ENCODE measurements around the gene CPB1.
"Not testable (repeated sequence)": the region's sequence is repeated elsewhere in the genome, so short reads cannot be mapped to it uniquely, and the experiment has no call there.

CPB1 gene

DNA sequence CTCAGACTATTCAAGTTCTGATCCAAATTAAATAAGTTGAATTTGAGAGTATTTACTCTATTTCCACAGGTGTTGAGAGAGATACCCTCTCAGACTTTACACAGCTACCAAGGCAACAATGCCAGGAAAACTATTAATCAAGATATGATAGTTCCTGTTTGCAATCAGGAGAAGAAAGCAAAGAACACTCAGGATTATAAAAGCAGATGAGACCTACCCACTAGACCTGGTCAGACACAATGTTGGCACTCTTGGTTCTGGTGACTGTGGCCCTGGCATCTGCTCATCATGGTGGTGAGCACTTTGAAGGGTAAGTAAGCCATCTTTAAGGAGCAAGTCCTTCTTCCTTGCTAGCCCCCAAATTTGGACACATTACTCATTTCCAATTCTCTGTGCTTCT lies at the start of gene CPB1:
Gene CPB1 (plus strand): TSS at position 227 of the 400 bp plus-strand sequence. CDS start 13 bp downstream, at position 240.
- DNase-seq (ENCODE audit: low read depth in 3 of 3), result no peak

DNA sequence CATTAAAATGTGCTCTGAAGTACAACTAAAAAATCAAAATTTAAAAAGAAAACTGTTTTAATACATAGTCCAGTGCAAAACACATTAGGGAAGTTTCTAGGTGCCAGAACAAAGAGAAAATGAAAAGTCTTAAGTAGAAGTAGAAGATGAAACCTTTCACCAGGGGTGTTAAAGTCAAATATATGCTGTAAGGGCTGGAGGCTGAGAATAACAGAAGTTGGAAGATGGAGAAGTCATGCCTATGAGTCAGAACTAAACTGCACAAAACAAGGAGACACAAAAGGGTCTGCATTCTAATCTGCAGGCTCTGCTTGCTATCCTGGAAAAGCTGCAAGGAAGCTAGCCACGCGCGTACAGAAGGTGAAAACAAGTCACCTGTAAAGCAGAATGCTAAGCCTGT lies 48.7 kb upstream of the CPB1 start:
- DNase-seq (ENCODE audit: low read depth in 3 of 3), result no peak

DNA sequence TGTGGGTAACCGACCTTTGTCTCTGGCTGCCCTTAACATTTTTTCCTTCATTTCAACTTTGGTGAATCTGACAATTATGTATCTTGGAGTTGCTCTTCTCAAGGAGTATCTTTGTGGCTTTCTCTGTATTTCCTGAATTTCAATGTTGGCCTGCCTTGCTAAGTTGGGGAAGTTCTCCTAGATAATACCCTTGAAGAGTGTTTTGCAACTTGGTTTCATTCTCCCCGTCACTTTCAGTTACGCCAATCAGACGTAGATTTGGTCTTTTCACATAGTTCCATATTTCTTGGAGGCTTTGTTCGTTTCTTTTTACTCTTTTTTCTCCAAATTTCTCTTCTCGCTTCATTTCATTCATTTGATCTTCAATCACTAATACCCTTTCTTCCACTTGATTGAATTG lies 42.6 kb upstream of the CPB1 start:
- not testable (repeated sequence) for DNase-seq (ENCODE audit: low read depth in 3 of 3)

DNA sequence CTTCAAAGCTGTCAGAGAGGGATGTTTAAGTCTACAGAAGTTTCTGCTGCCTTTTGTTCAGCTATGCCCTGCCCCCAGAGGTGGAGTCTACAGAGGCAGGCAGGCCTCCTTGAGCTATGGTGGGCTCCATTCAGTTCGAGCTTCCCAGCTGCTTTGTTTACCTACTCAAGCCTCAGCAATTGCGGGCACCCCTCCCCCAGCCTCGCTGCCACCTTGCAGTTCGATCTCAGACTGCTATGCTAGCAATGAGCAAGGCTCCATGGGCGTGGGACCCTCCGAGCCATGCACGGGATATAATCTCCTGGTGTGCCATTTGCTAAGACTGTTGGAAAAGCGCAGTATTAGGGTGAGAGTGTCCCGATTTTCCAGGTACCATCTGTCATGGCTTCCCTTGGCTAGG lies 41.5 kb upstream of the CPB1 start:
- not testable (repeated sequence) for DNase-seq (ENCODE audit: low read depth in 3 of 3)

DNA sequence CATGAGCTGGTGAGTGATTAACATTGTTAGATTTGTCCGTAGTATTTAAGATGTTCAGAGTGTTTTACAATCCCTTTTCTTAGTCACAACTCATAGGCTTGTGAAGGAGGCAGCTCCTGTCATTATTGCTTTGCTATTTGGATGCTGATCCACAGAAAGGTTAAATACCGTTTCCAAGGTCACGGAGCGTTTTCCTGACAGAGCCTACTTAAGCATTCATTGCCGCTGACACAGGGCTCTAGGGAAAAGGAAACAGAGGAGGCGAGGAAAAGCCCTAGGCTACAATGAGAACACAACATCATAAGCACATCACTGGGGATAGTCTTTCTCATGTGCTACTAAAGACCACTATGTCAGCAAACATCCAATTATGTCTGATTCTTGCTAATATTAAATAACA lies 38.5 kb upstream of the CPB1 start:
- no peak for DNase-seq (ENCODE audit: low read depth in 3 of 3)

DNA sequence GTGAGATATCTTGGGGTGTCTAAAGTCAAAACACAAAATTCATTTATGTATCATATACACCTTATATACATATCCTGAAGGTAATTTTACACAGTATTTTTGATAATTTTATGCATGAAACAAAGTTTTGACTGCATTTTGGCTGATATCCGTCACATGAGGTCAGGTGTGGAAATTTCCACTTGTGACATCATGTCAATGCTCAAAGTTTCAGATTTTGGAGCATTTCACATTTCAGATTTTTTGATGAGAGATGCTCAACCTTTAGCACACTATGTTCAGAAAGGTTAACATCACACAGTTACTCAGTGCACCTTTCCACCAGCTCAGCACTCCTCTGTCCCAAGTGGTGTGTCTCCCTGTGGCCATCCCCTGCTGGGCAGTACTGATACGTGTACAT lies 37.7 kb upstream of the CPB1 start:
- DNase-seq (ENCODE audit: low read depth in 3 of 3), result no peak

DNA sequence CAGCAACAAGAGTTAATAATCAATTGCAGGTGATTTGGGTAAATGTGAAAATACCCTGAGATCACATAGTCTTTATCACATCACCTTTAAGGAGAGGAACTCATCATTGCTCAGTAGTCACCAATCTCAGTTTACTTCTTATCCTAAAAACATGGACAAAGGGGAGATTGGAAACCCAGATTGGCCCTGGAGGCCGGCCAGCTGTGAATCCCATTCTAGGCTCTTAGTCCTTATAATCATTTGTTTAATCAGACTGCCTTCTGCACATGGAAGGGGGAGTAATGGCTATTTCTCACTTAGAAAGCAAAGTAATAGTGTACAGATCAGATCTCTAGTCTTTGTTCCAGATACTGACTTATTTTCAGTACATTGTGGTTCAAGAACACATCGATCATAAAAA lies 37.2 kb upstream of the CPB1 start:
- DNase-seq (ENCODE audit: low read depth in 3 of 3), result no peak

DNA sequence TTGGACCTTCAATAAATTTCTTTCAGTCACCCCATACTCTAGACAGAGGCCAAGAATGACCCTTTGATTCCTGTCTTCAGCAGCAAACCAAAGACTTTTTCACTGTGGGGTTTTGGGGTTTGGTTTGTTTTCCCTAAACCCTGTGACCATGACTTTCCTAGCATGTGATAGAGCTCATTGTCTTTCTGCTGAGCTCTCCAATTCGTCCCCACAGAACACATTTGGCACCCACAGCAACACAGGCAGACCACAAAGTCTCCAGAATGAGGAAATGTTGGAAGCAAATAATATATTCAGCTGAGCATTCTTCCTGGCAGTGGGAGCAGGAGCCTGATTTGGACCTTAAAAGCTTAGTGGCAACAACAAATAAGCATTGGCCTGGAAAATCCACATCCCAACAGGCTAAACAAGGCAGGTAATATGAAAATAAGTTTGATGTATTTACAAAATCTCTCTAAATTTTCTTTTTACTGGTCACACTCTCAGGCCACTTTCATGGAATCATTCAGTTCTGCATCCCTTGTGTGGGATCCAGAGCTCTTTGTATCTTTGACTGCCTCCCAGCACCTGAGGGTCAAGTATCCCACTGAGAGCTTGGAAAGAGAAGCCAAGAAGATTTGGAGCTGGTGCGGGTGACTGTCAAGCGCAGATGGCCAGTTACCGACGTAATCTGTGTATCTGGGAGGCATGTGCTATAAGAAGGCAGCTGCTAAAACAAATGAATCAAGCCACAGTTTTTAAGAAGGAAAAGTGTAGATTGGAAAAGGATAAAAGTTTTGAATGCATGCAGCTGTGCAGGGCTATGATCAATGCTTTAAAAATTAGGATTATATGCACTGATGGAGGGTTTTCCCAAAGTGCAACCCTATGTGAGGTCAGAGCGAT lies 36.5 kb upstream of the CPB1 start:
- no peak for DNase-seq (ENCODE audit: low read depth in 3 of 3)

DNA sequence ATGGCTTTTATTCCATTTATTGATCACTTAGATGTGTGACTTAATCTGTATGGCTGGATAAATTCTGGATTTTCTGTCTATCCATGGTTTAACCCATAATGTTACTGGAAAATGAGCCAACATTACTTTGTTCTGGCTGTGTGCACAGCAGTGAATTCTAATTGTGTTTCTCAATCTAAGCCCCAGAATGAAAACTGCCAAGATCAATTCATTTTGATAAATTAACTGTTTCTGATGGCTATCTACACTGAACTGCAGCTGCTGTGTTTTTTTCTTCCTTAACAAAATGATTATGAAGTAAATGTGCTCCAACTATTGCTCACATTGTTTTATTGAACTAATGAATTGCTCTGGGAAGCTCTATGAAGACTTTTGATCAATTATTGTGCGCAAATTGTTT lies 35.7 kb upstream of the CPB1 start:
- no peak for DNase-seq (ENCODE audit: low read depth in 3 of 3)

DNA sequence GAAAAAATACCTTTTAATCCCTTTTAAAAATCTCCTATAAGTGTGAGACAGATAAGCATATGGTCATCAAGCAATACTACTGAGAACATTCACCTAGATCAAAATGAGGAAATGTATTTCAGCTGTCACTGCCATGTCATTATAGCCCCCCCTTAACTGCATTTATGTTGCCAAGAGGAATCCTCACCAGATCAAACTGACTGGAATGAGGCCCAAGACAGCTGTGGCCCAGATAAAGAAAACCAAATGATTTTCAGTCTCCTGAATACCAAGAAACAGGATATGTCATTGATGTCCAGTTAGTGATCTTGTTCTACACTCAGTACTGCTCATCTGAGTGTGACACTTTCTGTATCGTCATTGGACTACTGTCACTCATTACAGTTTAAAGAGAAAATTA lies 35.1 kb upstream of the CPB1 start:
- no peak for DNase-seq (ENCODE audit: low read depth in 3 of 3)

DNA sequence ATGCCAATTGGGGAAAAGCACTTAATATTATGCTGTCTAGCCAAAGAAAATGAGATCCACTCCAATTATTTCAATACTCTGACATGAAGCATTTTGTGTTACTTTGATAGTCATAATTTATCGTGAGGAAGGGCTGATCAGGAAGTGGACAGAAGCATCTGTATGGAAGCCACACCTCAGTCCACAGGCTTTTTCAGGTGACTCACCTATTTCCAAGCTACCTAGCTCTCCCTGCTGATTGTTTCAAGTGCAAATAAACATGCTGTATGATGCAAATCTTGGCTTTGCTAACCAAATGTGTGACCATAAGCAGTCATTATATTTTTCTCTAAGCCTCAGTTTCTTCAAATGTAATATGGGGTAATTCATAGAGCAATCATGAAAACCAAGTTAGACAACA lies 30.8 kb upstream of the CPB1 start:
- no peak for DNase-seq (ENCODE audit: low read depth in 3 of 3)

DNA sequence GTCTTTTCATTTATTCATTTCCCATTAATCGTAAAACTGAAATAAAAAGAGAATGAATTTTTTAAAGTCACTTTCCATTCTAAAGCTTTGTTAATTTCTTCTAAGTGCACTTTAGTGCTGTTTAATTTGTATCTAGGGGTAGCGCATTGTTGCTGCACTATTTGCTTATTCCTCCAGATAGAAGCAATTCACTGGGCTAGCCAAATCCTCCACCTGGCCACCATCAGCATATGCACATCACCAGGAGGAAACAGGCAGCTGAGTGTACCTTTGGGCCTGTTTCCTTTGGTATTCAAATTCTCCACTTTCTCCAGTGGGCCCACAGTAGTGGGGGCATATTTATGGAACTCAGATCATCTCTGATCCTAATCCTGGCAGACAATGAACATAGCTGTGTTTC lies 29.8 kb upstream of the CPB1 start:
- DNase-seq (ENCODE audit: low read depth in 3 of 3), result no peak

DNA sequence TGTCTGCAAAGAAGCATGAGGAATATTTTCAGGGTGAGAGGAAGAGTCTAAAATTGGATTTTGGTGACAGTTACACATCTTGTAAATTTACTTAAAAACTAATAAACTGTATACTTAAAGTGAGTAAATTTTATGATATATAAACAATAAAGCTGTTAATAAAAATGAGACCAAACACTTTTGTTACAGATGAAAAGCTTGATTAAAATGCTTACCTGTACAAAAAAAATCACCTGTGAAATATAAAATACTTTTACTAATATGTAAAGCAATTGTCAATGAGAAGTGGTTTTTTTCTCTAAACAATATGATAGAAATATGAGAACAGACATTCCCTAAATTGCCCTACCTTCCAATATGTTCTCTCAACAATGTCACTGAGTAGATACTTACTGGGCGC lies 27.2 kb upstream of the CPB1 start:
- no peak for DNase-seq (ENCODE audit: low read depth in 3 of 3)

DNA sequence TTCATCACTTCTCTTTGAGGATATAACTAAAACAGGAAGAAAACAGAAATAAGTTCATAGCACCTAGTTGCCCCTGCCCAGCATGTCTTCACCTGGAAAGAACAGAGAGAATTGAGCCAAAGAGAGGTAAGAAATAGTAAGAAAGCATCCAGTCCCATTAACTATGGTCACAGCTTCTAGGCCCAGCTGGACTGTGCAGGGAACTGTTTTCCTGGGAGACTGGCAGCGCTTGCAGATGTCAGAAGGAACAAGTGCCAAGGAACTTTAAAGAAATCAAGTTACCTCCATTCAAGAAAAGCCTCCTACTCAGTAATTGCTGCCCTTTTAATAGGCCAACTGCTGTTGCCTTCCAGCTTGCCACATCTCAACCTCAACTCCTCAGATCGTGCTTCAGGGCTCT lies 17.8 kb upstream of the CPB1 start:
- DNase-seq (ENCODE audit: low read depth in 3 of 3), result no peak

DNA sequence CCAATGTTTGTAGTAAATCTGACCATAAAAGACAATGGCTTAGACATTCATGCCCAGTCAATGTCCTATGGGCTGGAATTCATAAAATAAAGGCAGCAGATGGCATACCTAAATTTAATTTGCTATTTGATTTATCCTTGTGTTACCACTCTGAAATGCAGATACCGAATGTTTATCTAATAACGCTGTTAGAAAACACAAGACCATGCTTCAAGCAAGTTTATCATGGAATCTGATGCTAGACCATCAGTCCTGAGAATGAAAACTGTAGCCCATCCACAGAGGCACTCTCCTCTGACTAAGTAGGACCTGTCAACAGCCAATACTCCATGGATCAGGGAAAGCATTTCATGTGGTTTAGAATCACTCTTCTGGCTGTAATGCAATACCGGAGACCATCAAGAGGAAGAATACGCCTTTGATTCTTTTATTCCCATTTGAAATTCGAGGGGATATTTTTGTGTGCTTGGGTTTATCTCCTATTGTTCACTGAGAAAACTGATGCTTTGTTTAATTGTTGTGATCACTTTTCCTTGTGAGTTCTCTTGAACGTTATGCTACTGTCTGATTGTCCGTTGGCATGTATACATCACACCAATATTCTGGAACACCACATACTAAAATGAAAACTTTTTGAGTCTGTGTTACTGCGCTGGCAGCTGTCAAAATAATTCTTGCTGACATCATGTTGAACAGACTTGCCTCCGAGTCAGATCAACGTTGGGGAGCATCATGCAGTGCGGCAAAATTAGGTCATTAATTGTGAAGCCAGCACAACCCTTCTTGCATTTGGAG lies 12.1 kb upstream of the CPB1 start:
- DNase-seq (ENCODE audit: low read depth in 3 of 3), result no peak

DNA sequence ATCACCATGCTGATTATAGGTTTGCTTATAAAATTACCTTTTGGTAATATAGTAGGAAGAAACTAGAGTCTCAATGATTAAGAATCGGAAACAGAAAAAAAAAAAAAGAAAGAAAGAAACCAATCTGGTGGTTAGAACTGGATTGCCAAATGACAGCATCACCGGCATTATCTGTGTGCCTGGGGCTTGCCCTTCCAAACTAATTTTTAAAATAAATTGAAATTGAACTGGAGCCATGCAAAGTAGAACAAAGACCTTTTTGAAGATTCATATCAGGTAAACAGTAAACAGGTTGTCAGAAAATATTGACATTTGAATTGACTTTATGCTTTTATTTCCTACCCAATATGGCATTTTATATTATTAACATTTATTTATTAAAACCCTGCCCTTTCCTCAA lies 11.2 kb upstream of the CPB1 start:
- no peak for DNase-seq (ENCODE audit: low read depth in 3 of 3)

DNA sequence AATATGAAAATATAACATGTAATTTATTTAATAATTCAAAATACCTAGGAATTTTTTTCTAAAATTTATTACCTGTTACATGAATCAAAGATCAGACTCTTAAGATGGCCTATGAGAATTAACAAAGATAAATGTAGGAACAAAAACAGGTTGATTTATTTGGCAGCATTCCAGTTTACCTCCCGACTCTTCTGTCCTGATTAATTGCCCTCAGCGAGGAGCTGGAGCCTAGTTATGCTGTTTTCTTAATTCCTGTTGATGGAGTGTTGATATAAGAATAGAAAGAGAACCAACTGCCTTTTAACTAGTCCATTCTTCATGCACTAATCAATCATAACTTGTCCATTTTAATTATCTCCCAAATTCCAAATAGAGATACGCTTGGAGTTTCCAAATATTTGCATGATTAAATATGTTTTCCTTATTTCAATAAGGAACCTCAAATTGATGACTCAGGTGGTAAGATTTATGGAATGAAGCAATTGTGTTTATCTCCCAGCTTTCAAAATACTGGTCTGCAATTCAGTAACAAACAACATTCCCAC lies 10.6 kb upstream of the CPB1 start:
- no peak for DNase-seq (ENCODE audit: low read depth in 3 of 3)

DNA sequence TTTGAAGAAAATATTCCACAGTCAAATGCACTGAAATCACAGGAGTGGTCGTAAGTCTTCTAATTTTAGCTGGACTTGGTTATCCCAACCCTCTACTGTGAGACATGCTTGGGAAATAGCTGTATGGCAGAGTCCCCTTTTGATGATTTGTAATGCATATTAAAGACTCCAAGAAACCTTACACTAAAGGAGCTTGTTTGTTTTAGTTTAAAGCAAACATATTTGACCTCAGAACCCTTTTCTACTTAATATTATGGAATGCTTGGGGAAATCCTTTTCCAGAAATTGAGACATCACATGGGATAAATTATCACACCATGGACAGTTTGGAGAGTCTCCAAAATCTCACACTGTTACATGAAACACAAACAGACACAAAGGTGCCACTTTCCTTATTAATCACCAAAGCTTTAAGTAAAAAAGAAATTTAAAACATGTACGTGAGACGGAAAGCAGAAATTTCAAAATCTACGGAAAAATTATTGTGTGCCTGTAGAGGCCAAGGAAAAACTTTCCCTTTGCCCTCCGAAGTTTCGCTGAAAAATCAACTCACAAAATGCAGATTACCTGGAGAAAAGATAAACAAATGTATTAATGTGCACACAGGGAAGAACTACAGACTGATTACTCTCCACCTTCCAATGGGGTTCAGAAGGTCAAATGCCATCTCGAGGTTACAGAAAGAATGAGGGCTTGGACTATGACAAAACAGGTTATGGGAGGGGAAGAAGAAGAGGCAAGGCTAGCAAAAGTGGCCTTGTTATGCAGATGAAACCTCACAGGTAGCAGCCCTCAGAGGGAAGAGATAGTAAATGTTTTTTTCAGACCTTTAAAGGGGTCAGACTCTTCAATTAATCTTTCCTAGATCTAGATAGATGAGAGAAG lies 7.0 kb upstream of the CPB1 start:
- DNase-seq (ENCODE audit: low read depth in 3 of 3), result no peak

DNA sequence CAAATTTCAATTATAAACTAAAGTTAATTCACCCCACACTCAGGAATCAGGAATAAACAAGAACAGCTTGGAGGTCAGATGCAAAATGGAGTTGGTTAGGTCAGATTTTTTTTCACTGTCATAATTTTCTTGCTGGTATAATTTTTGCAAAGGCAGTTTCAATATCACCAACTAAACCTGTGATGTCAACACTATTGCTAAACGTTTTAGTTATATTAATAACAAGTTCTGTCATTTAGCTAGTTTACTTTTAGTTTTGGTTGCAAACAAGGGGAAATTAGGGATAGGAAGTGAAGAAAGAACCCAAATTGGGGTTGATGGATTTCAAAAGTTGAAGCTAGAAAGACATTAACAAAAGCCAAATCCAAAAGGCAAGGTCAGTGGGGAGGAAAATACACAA lies 4.6 kb upstream of the CPB1 start:
- no peak for DNase-seq (ENCODE audit: low read depth in 3 of 3)

DNA sequence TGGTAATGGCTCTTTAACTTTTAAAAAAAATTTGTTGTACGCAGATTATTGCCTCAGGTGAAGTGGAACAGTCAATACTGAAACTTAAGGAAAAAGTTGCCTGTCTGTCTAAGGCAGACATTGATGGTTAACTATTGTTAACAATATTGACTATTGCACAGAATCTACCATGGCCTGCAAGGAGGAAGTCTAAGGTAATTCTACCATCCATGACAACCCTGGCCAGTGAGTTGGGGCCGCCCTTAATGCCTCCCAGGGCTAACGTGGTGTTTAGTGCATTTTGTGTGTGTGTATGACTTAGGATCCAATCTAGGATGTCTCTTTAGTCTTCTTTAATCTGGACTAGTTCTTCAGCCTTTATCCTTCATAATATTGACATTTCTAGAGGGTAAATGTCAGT lies 2.1 kb upstream of the CPB1 start:
- no peak for DNase-seq (ENCODE audit: low read depth in 3 of 3)

DNA sequence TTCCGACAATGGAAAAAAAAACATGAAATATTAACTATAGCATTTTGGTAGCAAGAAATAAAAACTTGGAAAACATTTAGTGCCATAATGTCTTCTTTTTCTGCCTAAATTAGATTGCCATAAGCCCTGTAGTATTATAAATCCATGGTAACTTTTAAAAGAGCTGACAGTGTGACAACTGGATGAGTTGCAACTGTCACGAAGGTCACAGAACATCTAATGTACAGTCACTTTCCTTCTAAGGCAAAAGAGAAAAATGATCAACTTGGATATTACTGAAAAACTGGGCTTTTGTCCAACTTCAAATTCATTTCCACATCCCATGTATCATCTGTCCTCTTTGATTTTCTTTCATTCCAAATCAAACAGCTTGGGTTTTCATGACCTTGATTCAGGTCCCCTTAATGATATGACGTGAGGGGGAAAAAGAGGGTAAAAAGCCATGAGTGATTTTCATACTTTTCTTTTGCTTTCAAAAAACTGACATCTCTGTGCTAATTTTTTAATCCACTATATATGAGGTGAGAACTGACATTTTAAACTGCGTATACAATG lies 602 bp downstream of the CPB1 start:
- DNase-seq (ENCODE audit: low read depth in 3 of 3), result no peak

DNA sequence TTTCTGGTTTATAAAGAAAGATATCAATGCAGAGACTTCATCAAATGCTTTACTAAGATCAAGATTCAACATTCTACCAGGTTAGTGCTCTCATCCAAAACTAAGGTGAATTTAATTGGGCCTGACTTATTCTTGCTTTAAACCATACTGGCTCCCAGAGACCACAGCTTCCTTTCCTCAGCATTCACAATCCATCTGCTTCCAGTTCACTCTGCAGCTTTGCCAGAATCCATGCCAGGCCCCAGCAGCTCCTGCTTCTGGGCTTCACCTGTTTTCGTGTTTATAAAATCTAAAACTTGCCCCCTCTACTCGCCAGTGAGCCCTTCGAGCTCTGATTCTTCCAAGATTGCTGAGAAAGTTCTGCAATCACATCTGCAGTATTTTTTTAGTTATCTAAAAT lies 2.3 kb downstream of the CPB1 start:
- no peak for DNase-seq (ENCODE audit: low read depth in 3 of 3)

Data from stimulated activated CD4-positive, alpha-beta T cell treated with anti-CD3 and anti-CD28 coated beads, TNF-alpha, amount 100 ng/mL, for 24 hours (primary cell).